ENCODE results near the gene SORL1-AS1.
"Not testable (repeated sequence)": the region's sequence is repeated elsewhere in the genome, so short reads cannot be mapped to it uniquely, and the experiment has no call there.

Gene SORL1-AS1

GRCh38 chr11:121412000-121412587 is 40.7 kb downstream of the SORL1-AS1 start:
- Histone ChIP-seq H3K4me1 (ENCODE audit: control insufficient read depth, insufficient read depth, low read length) (peaks cover 5% of the 10 kb centered on the region; the same call in 1 of the 2 replicates), H3K27ac (ENCODE audit: low read depth, low read length) (no peak overlapping the region), H3K4me3 (ENCODE audit: low read depth, low read length) (no peak overlapping the region), H3K27me3 (ENCODE audit: control insufficient read depth, insufficient read depth, low read length) (no peaks in the 10 kb centered on the region), H3K9me3 (ENCODE audit: control insufficient read depth, insufficient read depth, low read depth, low read length) (no peaks in the 10 kb centered on the region), H3K9ac (ENCODE audit: low read length) (no peak overlapping the region), H3K36me3 (ENCODE audit: control insufficient read depth, insufficient read depth, low read length) (no peaks in the 10 kb centered on the region)

GRCh38 chr11:121411330-121411729 is 41.4 kb downstream of the SORL1-AS1 start:
- H3K27ac ChIP-seq (ENCODE audit: low read depth, low read length); H3K4me3 ChIP-seq (ENCODE audit: low read depth, low read length); H3K9me3 ChIP-seq (ENCODE audit: control insufficient read depth, insufficient read depth, low read depth, low read length); H3K27me3 ChIP-seq (ENCODE audit: control insufficient read depth, insufficient read depth, low read length); H3K9ac ChIP-seq (ENCODE audit: low read length); H3K36me3 ChIP-seq (ENCODE audit: control insufficient read depth, insufficient read depth, low read length): not testable (repeated sequence)
- peaks cover 11% of the 10 kb centered on the region for H3K4me1 ChIP-seq (ENCODE audit: control insufficient read depth, insufficient read depth, low read length)

DNA sequence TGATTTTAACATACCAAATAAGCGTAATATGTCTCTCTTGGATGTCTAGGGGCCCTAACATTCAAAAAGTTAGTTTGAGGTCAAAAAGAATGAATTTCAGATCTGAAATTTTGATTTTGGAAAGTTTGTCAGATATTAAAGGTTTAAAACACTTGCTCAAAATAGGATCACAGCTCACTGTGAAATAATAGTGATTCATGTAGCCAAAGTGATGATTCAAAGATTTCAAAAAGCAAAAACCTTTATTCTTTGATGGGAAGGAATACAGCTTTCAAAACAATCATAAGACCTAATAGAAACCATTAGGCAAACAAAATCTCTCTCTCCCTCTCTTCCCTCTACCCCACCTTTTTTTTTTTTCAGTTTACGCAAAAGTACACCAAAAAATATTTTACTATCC is 42.7 kb downstream of the SORL1-AS1 start:
- H3K4me1 ChIP-seq (ENCODE audit: control insufficient read depth, insufficient read depth, low read length) = peaks cover 20% of the 10 kb centered on the region
- H3K36me3 ChIP-seq (ENCODE audit: control insufficient read depth, insufficient read depth, low read length); H3K4me3 ChIP-seq (ENCODE audit: low read depth, low read length); H3K27ac ChIP-seq (ENCODE audit: low read depth, low read length); H3K9me3 ChIP-seq (ENCODE audit: control insufficient read depth, insufficient read depth, low read depth, low read length); H3K9ac ChIP-seq (ENCODE audit: low read length); H3K27me3 ChIP-seq (ENCODE audit: control insufficient read depth, insufficient read depth, low read length): not testable (repeated sequence)

DNA sequence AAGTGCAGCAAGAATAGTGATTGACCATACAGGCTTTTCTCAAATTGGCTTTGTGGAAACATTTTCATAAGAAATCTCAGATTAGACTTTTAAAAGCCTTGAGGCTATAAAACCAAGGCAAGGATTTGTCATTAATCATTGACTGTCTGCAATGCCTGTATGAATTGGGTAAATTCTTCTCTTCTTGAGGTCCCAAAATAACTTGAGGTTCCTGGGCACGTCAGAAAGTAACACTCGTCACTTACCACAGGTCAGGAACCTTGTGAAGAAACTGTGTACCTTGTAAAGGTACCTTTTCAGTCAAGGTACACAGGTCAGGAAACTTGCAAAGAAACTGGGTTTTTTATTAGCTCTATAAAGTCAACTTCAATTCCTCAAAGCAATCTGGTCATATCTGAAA is 43.9 kb downstream of the SORL1-AS1 start:
- Histone ChIP-seq H3K36me3 (ENCODE audit: control insufficient read depth, insufficient read depth, low read length) (no peaks in the 10 kb centered on the region), H3K27ac (ENCODE audit: low read depth, low read length) (no peak overlapping the region), H3K4me1 (ENCODE audit: control insufficient read depth, insufficient read depth, low read length) (peaks cover 20% of the 10 kb centered on the region), H3K4me3 (ENCODE audit: low read depth, low read length) (no peak overlapping the region), H3K9ac (ENCODE audit: low read length) (no peak overlapping the region), H3K27me3 (ENCODE audit: control insufficient read depth, insufficient read depth, low read length) (no peaks in the 10 kb centered on the region), H3K9me3 (ENCODE audit: control insufficient read depth, insufficient read depth, low read depth, low read length) (no peaks in the 10 kb centered on the region)

DNA sequence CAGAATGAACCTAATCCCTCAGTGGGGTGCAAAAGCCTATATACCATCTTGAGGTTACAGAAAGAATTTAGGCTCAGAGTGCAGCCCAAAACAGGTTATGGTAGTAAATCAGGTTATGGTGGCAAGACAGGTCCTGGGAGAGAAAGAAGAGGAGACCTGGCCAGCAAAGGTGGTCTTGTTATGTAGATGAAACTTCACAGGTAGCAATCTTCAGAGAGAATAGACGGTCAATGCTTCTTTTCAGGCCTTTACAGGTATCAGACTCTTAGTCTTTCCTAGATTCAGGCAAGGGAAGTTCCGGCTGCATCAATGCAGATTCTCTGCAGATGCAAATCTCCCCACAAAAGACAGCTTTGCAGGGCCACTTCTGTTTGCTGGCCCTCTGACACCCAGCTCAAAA is 46.5 kb downstream of the SORL1-AS1 start:
- peak overlapping the region; percentile 97 for H3K27ac ChIP-seq (ENCODE audit: low read depth, low read length)
- H3K4me3 ChIP-seq (ENCODE audit: low read depth, low read length) = peak overlapping the region; percentile 7; the same call in 1 of the 2 replicates
- peaks cover 11% of the 10 kb centered on the region for H3K9me3 ChIP-seq (ENCODE audit: control insufficient read depth, insufficient read depth, low read depth, low read length)
- H3K9ac ChIP-seq (ENCODE audit: low read length) = peak overlapping the region; percentile 67
- no peaks in the 10 kb centered on the region for H3K36me3 ChIP-seq (ENCODE audit: control insufficient read depth, insufficient read depth, low read length)
- H3K27me3 ChIP-seq (ENCODE audit: control insufficient read depth, insufficient read depth, low read length) = no peaks in the 10 kb centered on the region
- H3K4me1 ChIP-seq (ENCODE audit: control insufficient read depth, insufficient read depth, low read length) = peaks cover 20% of the 10 kb centered on the region

DNA sequence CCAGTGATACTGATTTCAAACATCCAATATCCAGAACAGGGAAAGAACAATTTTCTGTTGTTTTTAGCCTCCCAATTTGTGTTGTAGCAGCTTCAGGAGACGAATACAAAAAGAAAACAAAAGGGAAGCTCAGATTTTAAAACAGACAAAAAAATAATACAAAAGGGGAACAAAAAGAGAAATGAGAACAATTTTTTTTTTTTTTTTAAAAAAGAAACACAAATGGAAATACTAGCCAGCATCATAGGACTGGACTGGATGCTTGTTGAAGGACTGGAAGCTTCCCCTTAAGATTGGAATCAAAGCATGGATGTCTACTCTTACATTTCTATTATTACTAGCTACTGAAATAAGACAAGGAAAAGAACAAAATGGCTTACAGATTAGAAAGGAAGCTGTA is 47.1 kb downstream of the SORL1-AS1 start:
- Histone ChIP-seq H3K4me1 (ENCODE audit: control insufficient read depth, insufficient read depth, low read length) (peaks cover 20% of the 10 kb centered on the region), H3K4me3 (ENCODE audit: low read depth, low read length) (no peak overlapping the region), H3K9ac (ENCODE audit: low read length) (no peak overlapping the region), H3K27me3 (ENCODE audit: control insufficient read depth, insufficient read depth, low read length) (no peaks in the 10 kb centered on the region), H3K27ac (ENCODE audit: low read depth, low read length) (peak overlapping the region; percentile 97), H3K9me3 (ENCODE audit: control insufficient read depth, insufficient read depth, low read depth, low read length) (peaks cover 14% of the 10 kb centered on the region), H3K36me3 (ENCODE audit: control insufficient read depth, insufficient read depth, low read length) (no peaks in the 10 kb centered on the region)

DNA sequence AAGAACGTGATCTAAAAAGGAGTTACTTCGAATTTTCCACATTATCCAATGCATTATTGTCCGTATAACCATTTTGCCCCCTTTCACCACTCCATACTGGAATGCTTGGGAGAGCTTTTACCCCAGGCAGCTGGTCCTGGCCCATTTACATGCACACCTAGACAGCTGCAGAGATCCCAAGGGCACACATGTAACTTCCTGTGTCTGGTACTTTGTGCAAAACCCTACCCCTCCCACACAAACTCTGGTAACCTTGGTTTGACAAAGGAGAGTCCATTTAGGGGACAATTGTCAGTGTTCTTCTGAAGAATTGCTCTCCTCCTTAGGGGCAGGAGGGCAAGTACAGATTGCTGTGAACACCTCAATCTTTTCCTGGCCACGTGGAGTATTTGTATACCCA is 58.0 kb downstream of the SORL1-AS1 start:
- no peaks in the 10 kb centered on the region for H3K36me3 ChIP-seq (ENCODE audit: control insufficient read depth, insufficient read depth, low read length)
- H3K4me1 ChIP-seq (ENCODE audit: control insufficient read depth, insufficient read depth, low read length) = peaks cover 3% of the 10 kb centered on the region
- H3K9me3 ChIP-seq (ENCODE audit: control insufficient read depth, insufficient read depth, low read depth, low read length) = peaks cover 8% of the 10 kb centered on the region
- H3K27ac ChIP-seq (ENCODE audit: low read depth, low read length) = no peak overlapping the region
- H3K9ac ChIP-seq (ENCODE audit: low read length) = no peak overlapping the region
- H3K27me3 ChIP-seq (ENCODE audit: control insufficient read depth, insufficient read depth, low read length) = no peaks in the 10 kb centered on the region
- H3K4me3 ChIP-seq (ENCODE audit: low read depth, low read length) = no peak overlapping the region

GRCh38 chr11:121393855-121394254 is 58.9 kb downstream of the SORL1-AS1 start:
- H3K4me1 ChIP-seq (ENCODE audit: control insufficient read depth, insufficient read depth, low read length) = peaks cover 11% of the 10 kb centered on the region
- no peak overlapping the region for H3K9ac ChIP-seq (ENCODE audit: low read length)
- H3K4me3 ChIP-seq (ENCODE audit: low read depth, low read length) = no peak overlapping the region
- H3K36me3 ChIP-seq (ENCODE audit: control insufficient read depth, insufficient read depth, low read length) = no peaks in the 10 kb centered on the region
- no peaks in the 10 kb centered on the region for H3K27me3 ChIP-seq (ENCODE audit: control insufficient read depth, insufficient read depth, low read length)
- H3K9me3 ChIP-seq (ENCODE audit: control insufficient read depth, insufficient read depth, low read depth, low read length) = peaks cover 6% of the 10 kb centered on the region
- no peak overlapping the region for H3K27ac ChIP-seq (ENCODE audit: low read depth, low read length)

- H3K27me3 ChIP-seq (ENCODE audit: control insufficient read depth, insufficient read depth, low read length) = no peaks in the 10 kb centered on the region
- no peaks in the 10 kb centered on the region for H3K36me3 ChIP-seq (ENCODE audit: control insufficient read depth, insufficient read depth, low read length)
- peaks cover 11% of the 10 kb centered on the region for H3K4me1 ChIP-seq (ENCODE audit: control insufficient read depth, insufficient read depth, low read length)
- no peak overlapping the region for H3K4me3 ChIP-seq (ENCODE audit: low read depth, low read length)
- H3K9ac ChIP-seq (ENCODE audit: low read length) = no peak overlapping the region
- H3K9me3 ChIP-seq (ENCODE audit: control insufficient read depth, insufficient read depth, low read depth, low read length) = peaks cover 6% of the 10 kb centered on the region
- no peak overlapping the region for H3K27ac ChIP-seq (ENCODE audit: low read depth, low read length)
Observed at GRCh38 chr11:121391914-121392313, 60.9 kb downstream of the SORL1-AS1 start.

GRCh38 chr11:121389651-121390050 is 63.1 kb downstream of the SORL1-AS1 start:
- H3K36me3 ChIP-seq (ENCODE audit: control insufficient read depth, insufficient read depth, low read length) = no peaks in the 10 kb centered on the region
- no peak overlapping the region for H3K27ac ChIP-seq (ENCODE audit: low read depth, low read length)
- H3K9me3 ChIP-seq (ENCODE audit: control insufficient read depth, insufficient read depth, low read depth, low read length) = peaks cover 6% of the 10 kb centered on the region
- no peak overlapping the region for H3K9ac ChIP-seq (ENCODE audit: low read length)
- H3K4me1 ChIP-seq (ENCODE audit: control insufficient read depth, insufficient read depth, low read length) = peaks cover 11% of the 10 kb centered on the region
- H3K4me3 ChIP-seq (ENCODE audit: low read depth, low read length) = no peak overlapping the region
- H3K27me3 ChIP-seq (ENCODE audit: control insufficient read depth, insufficient read depth, low read length) = no peaks in the 10 kb centered on the region

Data from HUES6 (cell line).